Tongue (tissue), 2 donors: ENCODE results near the gene TPSAB1. TPM values are rescaled to one million over a fixed set of nuclear protein-coding genes. Genes with fewer than 3 reads are reported as not detected.

ENCODE experiments used
- DNase-seq: peaks from one replicate; pipeline ENCODE4 v3.0.0-alpha.2; 2015
- total RNA-seq: library from RNA; depleted of rRNA; stranded (reverse); fragments of >200 nt; gene quantifications from one replicate; pipeline ENCODE4 v1.2.3, GENCODE V29; 2014

Gene TPSAB1
- total RNA-seq, 1 donor from 2014 or later = 4.5 TPM

GRCh38 chr16:1285669-1286512 lies 45.4 kb downstream of the TPSAB1 start:
- no peak for DNase-seq

GRCh38 chr16:1286513-1287094 lies 46.1 kb downstream of the TPSAB1 start:
- no peak for DNase-seq

DNA sequence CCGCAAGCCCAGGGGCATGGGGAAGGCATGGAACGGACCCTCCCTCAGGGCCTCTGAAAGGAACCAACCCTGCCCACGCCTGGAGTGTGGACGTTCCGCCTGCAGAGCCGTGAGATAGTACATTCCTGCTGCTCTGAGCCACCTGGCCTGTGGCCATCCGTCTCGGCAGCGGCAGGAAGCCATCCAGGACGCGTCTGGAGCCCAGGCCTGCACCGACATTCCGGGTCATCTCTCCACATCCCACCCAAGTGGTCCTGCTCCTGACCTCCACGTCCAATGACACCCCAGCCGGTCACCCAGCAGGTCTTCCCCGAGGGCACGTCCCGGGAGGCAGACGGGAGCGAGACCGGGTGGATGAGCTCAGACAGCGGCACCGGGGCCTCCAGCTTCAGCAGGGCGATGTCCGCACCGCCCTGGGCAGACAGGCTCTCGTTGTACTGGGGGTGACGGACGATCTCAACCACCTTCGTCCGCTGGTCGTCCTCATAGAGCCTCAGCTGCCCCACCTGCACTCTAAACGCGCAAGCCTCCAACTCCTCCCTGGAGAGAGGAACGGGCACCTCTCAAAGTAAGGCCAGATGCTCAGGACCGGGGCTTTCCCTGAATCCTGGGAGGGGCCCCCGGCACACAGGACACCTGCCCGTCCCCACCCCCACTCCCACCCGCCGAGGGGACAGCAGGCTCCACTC lies 47.6 kb downstream of the TPSAB1 start:
- DNase-seq = no peak

- DNase-seq = no peak
These were observed 48.4 kb downstream of the TPSAB1 start for GRCh38 chr16:1288813-1289476.

DNA sequence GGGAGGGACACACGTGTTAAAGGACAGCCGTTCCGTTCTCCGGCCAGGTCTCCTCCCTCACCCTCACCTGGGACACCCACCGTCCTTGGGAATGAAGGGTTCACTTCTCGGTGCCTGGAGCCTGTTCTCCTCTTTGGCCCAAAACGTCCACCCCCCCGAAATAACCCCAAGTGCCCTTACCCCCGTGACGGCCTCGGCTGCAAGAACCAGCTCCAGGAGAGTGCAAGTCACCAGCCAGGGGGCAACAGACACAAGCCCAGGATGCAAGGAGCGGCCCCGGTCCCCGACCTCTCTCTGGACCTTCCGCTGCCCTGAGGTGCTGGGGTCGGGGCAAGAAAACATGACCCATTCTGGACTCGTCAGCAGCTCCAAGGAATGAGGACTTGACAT lies 49.0 kb downstream of the TPSAB1 start:
- no peak for DNase-seq

DNA sequence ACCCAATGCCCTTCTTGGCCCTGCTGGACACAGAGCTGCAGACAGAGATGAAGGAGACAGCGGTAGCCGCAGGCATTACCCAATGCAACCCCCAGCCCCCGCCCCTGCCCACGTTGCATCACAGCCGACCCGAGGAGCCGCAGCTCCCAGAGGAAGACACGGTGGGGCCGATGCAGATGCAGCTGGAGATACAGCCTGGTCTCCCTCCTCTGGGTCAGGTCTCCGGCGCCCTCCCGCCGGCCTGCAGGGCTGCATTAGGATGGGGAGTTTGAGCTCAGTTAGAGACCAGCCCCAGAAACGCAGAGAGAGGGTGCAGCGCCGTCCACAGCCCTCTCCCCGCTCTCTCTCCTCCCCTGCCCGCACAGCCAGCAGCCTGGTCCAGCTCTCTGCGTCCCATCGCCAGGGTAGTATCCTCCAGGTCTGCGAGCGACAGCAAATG lies 49.6 kb downstream of the TPSAB1 start:
- DNase-seq = no peak

- no peak for DNase-seq
These were observed 50.5 kb downstream of the TPSAB1 start for GRCh38 chr16:1290860-1291575.

DNA sequence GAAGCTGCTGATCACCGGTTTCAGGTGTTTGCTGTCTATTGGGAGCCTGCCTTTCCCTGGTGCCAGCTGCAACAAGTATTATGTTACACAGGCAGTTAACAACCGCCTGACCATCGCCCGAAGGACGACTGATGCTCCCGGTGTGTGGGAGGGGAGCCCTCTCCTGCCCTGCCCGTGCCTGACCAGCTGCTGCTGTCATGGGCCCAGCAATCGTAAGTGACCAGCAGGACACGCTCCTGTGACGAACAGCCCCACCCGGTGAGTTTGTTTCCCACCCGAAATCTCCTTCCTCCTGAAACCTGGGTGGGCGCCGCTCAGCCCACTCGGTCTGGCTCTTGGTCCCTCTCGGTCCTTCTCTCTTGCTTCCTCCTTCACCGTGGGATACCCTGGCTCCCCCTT lies 51.1 kb downstream of the TPSAB1 start:
- DNase-seq = no peak

Other genes starting within 250 kb of the TPSAB1 start
- 0.72 TPM for gene SSTR5, start 168.0 kb upstream of the TPSAB1 start, total RNA-seq
- gene C1QTNF8, start 144.5 kb upstream of the TPSAB1 start, total RNA-seq = not detected
- 40.3 TPM for gene CACNA1H, start 87.6 kb upstream of the TPSAB1 start, total RNA-seq
- not detected for gene TPSG1, start 15.4 kb upstream of the TPSAB1 start, total RNA-seq
- 5.8 TPM for gene TPSB2, start 10.5 kb upstream of the TPSAB1 start, total RNA-seq
- 0.51 TPM for gene TPSD1, start 15.4 kb downstream of the TPSAB1 start, total RNA-seq
- gene UBE2I, start 68.9 kb downstream of the TPSAB1 start, total RNA-seq = 50.9 TPM
- gene BAIAP3, start 92.9 kb downstream of the TPSAB1 start, total RNA-seq = 2.4 TPM
- 49.6 TPM for gene TSR3, start 111.2 kb downstream of the TPSAB1 start, total RNA-seq
- gene GNPTG, start 111.2 kb downstream of the TPSAB1 start, total RNA-seq = 31.7 TPM
- gene UNKL, start 174.0 kb downstream of the TPSAB1 start, total RNA-seq = 11.5 TPM
- gene UQCC4, start 180.0 kb downstream of the TPSAB1 start, total RNA-seq = 8.6 TPM
- gene PERCC1, start 190.4 kb downstream of the TPSAB1 start, total RNA-seq = not detected
- gene CCDC154, start 203.9 kb downstream of the TPSAB1 start, total RNA-seq = 0.51 TPM
- 29.5 TPM for gene CLCN7, start 234.3 kb downstream of the TPSAB1 start, total RNA-seq
- 1.5 TPM for gene PTX4, start 248.2 kb downstream of the TPSAB1 start, total RNA-seq